Activated CD8-positive, alpha-beta T cell treated with anti-CD3 and anti-CD28 coated beads for 36 hours (primary cell): ENCODE data around the gene KCNJ6. TPM values are rescaled to one million over a fixed set of nuclear protein-coding genes. Genes with fewer than 3 reads are reported as not detected.

Experiments
- ATAC-seq: fragments of 200-7000 bp; cut with Tn5 transposase; one replicate; pipeline ENCODE4 v1.10.0; 2021; ENCODE audit warnings: mild to moderate bottlenecking, moderate library complexity
- CTCF ChIA-PET: fragments of 350-600 bp; sonication (Branson Sonifier 250); formaldehyde crosslinking; loops from one replicate; lab custom pipeline; 2021; ENCODE audit warnings: antibody characterized with exemption; lab: Charles Lee
- POLR2A ChIA-PET: fragments of 350-600 bp; sonication (Branson Sonifier 250); formaldehyde crosslinking; loops from one replicate; lab custom pipeline; 2021; ENCODE audit warnings: antibody characterized with exemption; lab: Charles Lee
- DNase-seq: peaks from one replicate; pipeline ENCODE4 v3.0.0-alpha.2; 2020
- H3K27ac Mint-ChIP-seq: one replicate; pipeline ENCODE4 v1.8.0; 2021; ENCODE audit warnings: mild to moderate bottlenecking, mixed read lengths
- H3K27me3 Mint-ChIP-seq: one replicate; pipeline ENCODE4 v1.8.0; 2021; ENCODE audit warnings: mixed read lengths
- H3K36me3 Mint-ChIP-seq: one replicate; pipeline ENCODE4 v1.8.0; 2021; ENCODE audit warnings: low read depth, mixed read lengths
- H3K4me1 Mint-ChIP-seq: one replicate; pipeline ENCODE4 v1.8.0; 2021; ENCODE audit warnings: low read depth, mixed read lengths
- H3K4me3 Mint-ChIP-seq: one replicate; pipeline ENCODE4 v1.8.0; 2021; ENCODE audit warnings: mild to moderate bottlenecking, moderate library complexity, mixed read lengths
- H3K9me3 Mint-ChIP-seq: one replicate; pipeline ENCODE4 v1.8.0; 2021; ENCODE audit warnings: mixed read lengths
- intact Hi-C: fragments of 100-400 bp; cut with micrococcal nuclease; formaldehyde crosslinking; loops from one replicate; pipeline ENCODE4 v1.10.0; 2022
- total RNA-seq, 2 experiments: library from RNA; stranded (reverse); gene quantifications; one replicate each; pipeline ENCODE4 v1.2.3, GENCODE V29; 2021
- TF ChIP-seq, protein P1 (sequence below): fragments of 200-600 bp; IDR thresholded peaks from one replicate; pipeline ENCODE4 v1.8.0; 2022; ENCODE audit warnings: antibody characterized with exemption, mild to moderate bottlenecking

KCNJ6 gene
- total RNA-seq, 2 experiments from 2014 or later = not detected

DNA sequence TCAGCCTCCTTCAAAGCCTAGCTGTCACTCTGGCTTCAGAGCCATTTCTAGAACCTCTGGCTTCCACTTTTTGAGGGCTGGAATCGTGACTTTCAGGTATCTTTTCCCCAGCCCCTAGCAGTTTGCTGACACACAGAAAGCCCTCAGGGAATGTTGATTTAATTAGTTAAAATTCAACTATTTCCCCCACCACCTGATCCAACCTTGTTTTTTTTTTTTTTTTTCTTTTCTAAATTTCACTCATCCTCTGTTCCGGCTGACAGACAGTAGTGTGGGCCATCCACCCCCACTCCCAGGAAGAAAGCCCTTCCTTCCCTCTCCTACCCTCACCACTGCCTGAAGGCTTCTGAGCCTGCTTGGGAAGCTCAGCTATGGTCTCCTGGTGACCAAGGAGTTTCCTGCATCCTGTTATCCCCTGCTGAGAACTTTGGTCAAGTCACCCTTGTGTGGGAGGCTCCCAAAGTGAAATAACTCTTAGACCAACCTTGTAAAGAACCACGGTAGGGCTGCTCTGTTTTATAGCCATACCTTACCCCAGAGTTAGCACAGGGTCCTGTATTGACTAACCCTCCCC, 29.4 kb downstream of the KCNJ6 start:
- H3K27me3 Mint-ChIP-seq = no peaks in the 10 kb centered on the region
- ChIA-PET POLR2A (no interaction called here), CTCF (interaction anchor here (1.1 kb wide), 1 partner anchor 175 kb away, joined by 3 read pairs; no protein-coding TSS in a partner anchor)
- TF ChIP-seq, protein P1, sequence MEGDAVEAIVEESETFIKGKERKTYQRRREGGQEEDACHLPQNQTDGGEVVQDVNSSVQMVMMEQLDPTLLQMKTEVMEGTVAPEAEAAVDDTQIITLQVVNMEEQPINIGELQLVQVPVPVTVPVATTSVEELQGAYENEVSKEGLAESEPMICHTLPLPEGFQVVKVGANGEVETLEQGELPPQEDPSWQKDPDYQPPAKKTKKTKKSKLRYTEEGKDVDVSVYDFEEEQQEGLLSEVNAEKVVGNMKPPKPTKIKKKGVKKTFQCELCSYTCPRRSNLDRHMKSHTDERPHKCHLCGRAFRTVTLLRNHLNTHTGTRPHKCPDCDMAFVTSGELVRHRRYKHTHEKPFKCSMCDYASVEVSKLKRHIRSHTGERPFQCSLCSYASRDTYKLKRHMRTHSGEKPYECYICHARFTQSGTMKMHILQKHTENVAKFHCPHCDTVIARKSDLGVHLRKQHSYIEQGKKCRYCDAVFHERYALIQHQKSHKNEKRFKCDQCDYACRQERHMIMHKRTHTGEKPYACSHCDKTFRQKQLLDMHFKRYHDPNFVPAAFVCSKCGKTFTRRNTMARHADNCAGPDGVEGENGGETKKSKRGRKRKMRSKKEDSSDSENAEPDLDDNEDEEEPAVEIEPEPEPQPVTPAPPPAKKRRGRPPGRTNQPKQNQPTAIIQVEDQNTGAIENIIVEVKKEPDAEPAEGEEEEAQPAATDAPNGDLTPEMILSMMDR = no peak
- H3K27ac Mint-ChIP-seq = no peak overlapping the region
- no peak for ATAC-seq
- no peak overlapping the region for H3K4me3 Mint-ChIP-seq
- no peaks in the 10 kb centered on the region for H3K36me3 Mint-ChIP-seq
- H3K4me1 Mint-ChIP-seq = no peaks in the 10 kb centered on the region
- no peaks in the 10 kb centered on the region for H3K9me3 Mint-ChIP-seq
- DNase-seq = no peak
- intact Hi-C loops = no loop called here

- intact Hi-C loops = no loop called here
- DNase-seq = no peak
- Mint-ChIP-seq H3K9me3 (no peaks in the 10 kb centered on the region), H3K27me3 (no peaks in the 10 kb centered on the region), H3K4me1 (no peaks in the 10 kb centered on the region), H3K36me3 (no peaks in the 10 kb centered on the region), H3K4me3 (no peak overlapping the region), H3K27ac (no peak overlapping the region)
- no peak for ATAC-seq
- TF ChIP-seq, protein P1 = no peak
- POLR2A ChIA-PET = no interaction called here
- CTCF ChIA-PET = interaction anchor here (1.1 kb wide), 1 partner anchor 174 kb away, joined by 3 read pairs; no protein-coding TSS in a partner anchor
Observed at GRCh38 chr21:37886120-37886519, 30.1 kb downstream of the KCNJ6 start.

DNA sequence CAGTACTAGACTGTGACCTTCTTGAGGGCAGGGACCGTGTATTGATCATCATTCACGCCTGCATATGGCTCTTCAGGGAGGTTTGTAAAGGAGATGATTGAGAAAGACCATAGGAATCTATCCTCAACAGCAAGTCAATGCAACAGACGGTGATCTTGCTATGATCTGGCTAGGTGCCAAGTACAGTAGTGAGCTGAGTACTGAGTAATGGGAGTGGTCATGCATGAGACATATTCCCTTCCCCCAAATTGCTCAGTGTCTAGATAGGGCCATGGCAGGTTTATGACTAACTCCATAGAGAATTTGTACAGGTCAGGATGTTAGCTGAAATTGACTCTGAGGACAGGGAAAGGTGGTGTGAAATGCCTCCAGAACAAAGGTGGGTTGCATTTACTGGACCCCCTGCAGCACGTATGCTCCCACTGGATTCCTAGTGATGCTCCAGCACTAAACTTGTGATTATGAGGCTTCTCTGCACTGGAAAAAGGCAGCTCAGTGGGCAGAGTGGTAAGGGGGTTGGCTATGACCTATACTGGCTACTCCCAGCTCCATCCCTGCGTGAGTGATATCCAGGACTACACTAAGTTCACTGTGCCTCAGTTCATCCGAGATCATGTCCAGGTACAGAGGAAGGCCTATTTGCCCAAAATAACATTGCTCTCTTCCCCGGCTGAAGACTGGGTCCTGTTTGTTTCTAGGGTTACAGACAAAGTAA, 37.2 kb downstream of the KCNJ6 start:
- H3K36me3 Mint-ChIP-seq = no peaks in the 10 kb centered on the region
- ChIA-PET POLR2A (no interaction called here), CTCF (no interaction called here)
- DNase-seq (no peak), ATAC-seq (no peak)
- intact Hi-C loops = no loop called here
- TF ChIP-seq, protein P1 = no peak
- peaks cover 5% of the 10 kb centered on the region for H3K4me1 Mint-ChIP-seq
- H3K27ac Mint-ChIP-seq = no peak overlapping the region
- H3K9me3 Mint-ChIP-seq = no peaks in the 10 kb centered on the region
- H3K4me3 Mint-ChIP-seq = no peak overlapping the region
- H3K27me3 Mint-ChIP-seq = no peaks in the 10 kb centered on the region

- ChIA-PET CTCF (no interaction called here), POLR2A (no interaction called here)
- no peak for ATAC-seq
- TF ChIP-seq, protein P1 = no peak
- no peak for DNase-seq
- Mint-ChIP-seq H3K9me3 (no peaks in the 10 kb centered on the region), H3K27ac (no peak overlapping the region), H3K36me3 (no peaks in the 10 kb centered on the region), H3K4me3 (no peak overlapping the region), H3K4me1 (peaks cover 5% of the 10 kb centered on the region), H3K27me3 (no peaks in the 10 kb centered on the region)
- intact Hi-C loops = no loop called here
Observed at GRCh38 chr21:37877888-37878684, 38.2 kb downstream of the KCNJ6 start.
